ENCODE results near the gene TRAIP. TPM values are rescaled to one million over a fixed set of nuclear protein-coding genes. Genes with fewer than 3 reads are reported as not detected.
A peak's percentile ranks its signal among the peaks of the same experiment; 100 is the strongest.

The TRAIP gene
- total RNA-seq, 2 experiments from 2014 or later = 25.1 to 28.1 TPM

DNA sequence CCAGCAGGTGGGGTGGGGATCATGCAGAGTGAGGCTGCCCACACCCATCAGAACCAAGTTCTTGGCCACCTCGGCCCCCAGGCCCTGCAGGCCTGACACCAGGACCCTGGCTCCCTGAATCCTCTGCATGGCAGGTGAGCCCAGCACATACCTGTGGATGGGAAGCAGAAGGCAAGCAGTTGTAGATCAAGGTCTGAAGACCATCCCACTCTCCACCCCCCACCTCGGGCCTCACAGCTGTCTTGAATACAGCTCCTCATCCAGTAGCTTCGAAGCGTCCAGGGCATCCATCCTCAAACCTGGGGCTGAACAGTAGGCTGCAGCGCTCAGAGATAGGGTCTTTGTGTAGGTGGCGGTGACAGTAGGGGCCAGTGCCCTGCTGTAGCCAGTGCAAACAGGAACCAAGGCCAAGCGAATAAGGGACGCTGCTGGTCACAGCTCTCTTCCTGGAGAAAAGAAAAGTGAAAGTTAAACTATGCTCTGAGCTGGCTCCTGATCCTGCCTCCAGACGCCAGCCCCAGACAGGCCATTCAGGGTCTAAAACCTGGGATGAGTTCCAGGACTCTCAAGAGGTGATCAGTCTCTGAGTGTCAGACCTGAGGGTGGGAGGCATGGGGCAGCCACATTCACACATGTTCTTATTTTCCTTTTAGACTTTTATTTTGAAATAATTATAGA lies 42.7 kb downstream of the TRAIP start, which contains the start of gene UBA7:
Gene UBA7 (minus strand): TSS at position 457 of the 678 bp plus-strand sequence. CDS start 166 bp downstream, at position 291.
- H3K9me3 Mint-ChIP-seq (ENCODE audit: low read depth) = no peaks in the 10 kb centered on the region
- ATAC-seq = peak; percentile 92
- POLR2A ChIA-PET = interaction anchor here (0.6 to 2.4 kb wide), 5 partner anchors 9 to 397 kb away, joined by 3 to 16 read pairs (median 3); partner anchors contain the start of genes GMPPB and INKA1
- H3K27ac Mint-ChIP-seq = peak within 1 kb of the TSS; percentile 95
- peak; percentile 62 for DNase-seq
- no peaks in the 10 kb centered on the region for H3K27me3 Mint-ChIP-seq
- H3K36me3 Mint-ChIP-seq (ENCODE audit: low read depth) = peaks cover 10% of the 10 kb centered on the region
- H3K4me3 Mint-ChIP-seq = peak within 1 kb of the TSS; percentile 89
- CTCF ChIA-PET = interaction anchor here (0.6 to 4.7 kb wide), 4 partner anchors 9 to 1143 kb away, joined by 3 to 27 read pairs (median 15); partner anchors contain the start of gene INKA1
- intact Hi-C loops (cut with DNase I, micrococcal nuclease) = loop anchor here in 1 of 2 experiments (1.0 kb wide), 2 partner anchors 10 to 43 kb away; partner anchors contain the start of genes INKA1 and TRAIP
- H3K4me1 Mint-ChIP-seq = peaks cover 14% of the 10 kb centered on the region

DNA sequence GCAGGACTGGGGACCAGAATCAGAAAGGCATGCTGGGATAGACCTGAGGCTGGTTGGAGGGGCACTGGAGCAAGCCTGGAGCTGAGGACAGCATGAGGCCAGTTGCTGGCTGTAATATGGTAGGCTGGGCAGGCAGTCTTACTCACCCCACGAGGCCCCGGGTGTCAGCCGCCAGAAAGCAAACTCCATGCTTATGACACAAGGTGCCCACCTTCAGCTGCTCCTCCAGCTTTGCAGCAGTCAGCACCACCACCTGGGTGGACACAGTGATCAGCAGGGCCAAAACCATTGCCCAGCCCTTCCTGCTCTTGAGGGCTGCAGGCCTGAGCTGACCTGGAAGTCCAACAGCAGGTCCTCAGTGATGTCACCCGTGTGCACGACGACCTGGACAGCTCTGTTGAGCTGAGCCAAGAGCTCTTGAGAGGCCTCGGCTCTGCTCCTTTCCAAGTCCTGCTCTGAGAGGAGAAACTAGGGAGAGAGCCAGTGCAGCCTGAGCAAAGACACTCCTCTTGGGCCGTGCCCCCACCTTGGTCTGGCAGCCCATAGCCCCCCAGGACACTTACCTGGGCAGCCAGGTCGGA lies 43.4 kb downstream of the TRAIP start:
- ChIA-PET POLR2A (interaction anchor here (0.6 to 2.4 kb wide), 4 partner anchors 9 to 1170 kb away, joined by 3 to 16 read pairs (median 3); partner anchors contain the start of gene INKA1), CTCF (interaction anchor here (0.6 to 4.7 kb wide), 5 partner anchors 8 to 1142 kb away, joined by 3 to 27 read pairs (median 6); partner anchors contain the start of gene INKA1)
- Mint-ChIP-seq H3K9me3 (ENCODE audit: low read depth) (no peaks in the 10 kb centered on the region), H3K4me3 (peak overlapping the region; percentile 89), H3K27ac (peak overlapping the region; percentile 95), H3K27me3 (no peaks in the 10 kb centered on the region), H3K4me1 (peaks cover 14% of the 10 kb centered on the region), H3K36me3 (ENCODE audit: low read depth) (peaks cover 10% of the 10 kb centered on the region)
- no peak for DNase-seq
- ATAC-seq = peak; percentile 7
- intact Hi-C loops (cut with DNase I, micrococcal nuclease) = loop anchor here in 1 of 2 experiments (1.0 kb wide), 1 partner anchor 43 kb away; the partner anchor contains the start of gene TRAIP

DNA sequence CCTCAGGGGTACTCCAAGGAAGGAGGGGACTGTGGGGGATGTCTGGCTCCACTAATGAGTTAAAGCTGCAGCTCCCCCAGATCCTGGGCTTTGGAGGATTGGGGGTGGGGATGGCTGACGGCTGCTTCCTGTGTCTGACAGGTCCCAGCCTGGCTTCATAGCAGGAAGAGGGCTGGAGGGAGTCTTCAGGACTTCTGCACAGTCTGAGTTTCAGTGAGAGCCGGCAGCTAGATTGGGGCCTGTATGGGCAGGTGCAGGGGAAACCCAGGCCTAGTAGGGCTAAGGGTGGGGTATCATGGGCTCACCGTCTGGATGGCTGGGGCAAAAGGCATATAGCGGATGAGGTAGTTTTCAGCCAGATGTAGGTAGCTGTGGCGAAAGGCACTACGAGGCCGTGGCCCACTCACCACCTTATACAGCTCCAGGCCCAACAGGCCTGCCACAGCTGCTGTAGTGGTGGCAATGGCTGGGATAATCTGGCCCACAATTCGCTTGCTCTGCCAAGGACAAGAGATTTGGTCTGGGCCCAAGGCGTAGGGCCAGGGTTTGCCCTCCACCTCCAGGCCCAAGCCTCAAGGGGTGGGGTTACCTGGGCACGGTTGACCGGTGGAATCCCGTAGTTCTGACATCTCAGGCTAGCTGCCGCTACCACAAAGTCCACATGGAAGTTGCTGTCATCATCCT lies 48.8 kb downstream of the TRAIP start:
- Mint-ChIP-seq H3K4me1 (peaks cover 37% of the 10 kb centered on the region), H3K36me3 (ENCODE audit: low read depth) (peaks cover 7% of the 10 kb centered on the region), H3K27ac (no peak overlapping the region), H3K9me3 (ENCODE audit: low read depth) (no peaks in the 10 kb centered on the region), H3K4me3 (no peak overlapping the region), H3K27me3 (no peaks in the 10 kb centered on the region)
- ATAC-seq (no peak), DNase-seq (no peak)
- intact Hi-C loops (cut with DNase I, micrococcal nuclease) = no loop called here
- POLR2A ChIA-PET = no interaction called here
- CTCF ChIA-PET = interaction anchor here (0.5 to 2.4 kb wide), 4 partner anchors 32 to 729 kb away, joined by 4 to 10 read pairs (median 4); partner anchors contain the start of gene AMIGO3

DNA sequence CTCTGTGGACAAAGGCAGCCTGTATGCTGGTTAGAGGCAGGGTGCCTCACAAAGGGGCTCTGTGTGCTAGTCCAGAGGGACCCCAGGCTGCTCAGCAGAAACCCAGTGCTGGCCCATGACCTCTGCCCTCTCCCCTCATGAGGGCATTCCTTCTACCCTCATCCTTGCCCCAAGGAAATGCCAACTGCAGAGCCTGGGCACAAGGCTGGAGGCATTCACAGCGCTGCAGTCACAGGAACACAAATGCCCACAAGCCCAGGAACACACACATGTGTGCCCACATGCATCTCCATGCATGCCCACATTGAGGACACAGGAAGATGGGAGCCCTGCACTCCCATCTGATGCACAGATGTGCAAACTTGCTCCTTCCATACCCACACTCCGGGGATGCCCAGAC lies 49.5 kb downstream of the TRAIP start:
- CTCF ChIA-PET = interaction anchor here (1.3 to 5.2 kb wide), 2 partner anchors 32 to 87 kb away, joined by 4 to 56 read pairs; partner anchors contain the start of gene AMIGO3
- peaks cover 40% of the 10 kb centered on the region for H3K4me1 Mint-ChIP-seq
- peaks cover 2% of the 10 kb centered on the region for H3K27me3 Mint-ChIP-seq
- ATAC-seq (no peak), DNase-seq (no peak)
- H3K4me3 Mint-ChIP-seq = no peak overlapping the region
- H3K36me3 Mint-ChIP-seq (ENCODE audit: low read depth) = peaks cover 7% of the 10 kb centered on the region
- no peak overlapping the region for H3K27ac Mint-ChIP-seq
- H3K9me3 Mint-ChIP-seq (ENCODE audit: low read depth) = no peaks in the 10 kb centered on the region
- intact Hi-C loops (cut with DNase I, micrococcal nuclease) = no loop called here
- POLR2A ChIA-PET = interaction anchor here (0.6 kb wide), 1 partner anchor 13 kb away, joined by 3 read pairs; no protein-coding TSS in a partner anchor

DNA sequence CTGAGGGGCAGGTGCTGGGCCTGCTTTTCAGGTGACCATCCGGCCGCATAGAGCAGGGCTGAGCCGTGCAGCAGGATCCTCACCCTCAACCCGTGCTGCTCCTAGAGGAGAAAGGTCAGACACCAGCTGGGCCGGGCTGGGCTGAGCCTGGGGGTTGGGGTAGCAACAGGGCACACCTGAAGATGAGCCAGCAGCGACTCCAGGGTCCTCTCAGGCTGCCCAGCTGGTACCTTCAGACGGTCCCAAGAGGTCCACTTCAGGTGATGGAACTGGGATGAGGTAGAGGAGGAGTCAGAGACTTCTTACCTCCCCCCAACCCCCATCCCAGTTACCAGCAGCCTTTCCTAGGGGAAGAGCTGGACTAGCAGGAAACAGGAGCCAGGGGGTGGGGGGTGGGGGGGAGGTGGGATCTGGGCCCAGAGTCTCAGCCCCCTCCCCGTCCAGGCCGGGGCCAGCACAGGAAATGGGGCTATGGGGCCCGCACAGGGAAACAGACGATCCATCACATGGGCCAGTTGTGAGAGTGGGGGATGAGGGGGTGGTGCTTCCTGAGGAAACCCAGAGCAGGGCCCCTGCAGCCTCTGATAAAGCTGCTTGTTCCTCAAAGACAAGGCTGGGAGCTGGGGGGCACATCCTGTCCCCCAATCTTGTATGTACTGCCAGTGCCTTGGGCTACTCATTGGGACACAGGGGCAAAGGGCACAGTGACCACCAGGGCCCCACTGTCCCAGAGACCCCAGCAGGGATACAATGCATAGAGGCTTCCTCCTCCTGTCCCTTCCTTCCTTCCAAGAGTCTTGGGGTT lies 50.3 kb downstream of the TRAIP start:
- H3K36me3 Mint-ChIP-seq (ENCODE audit: low read depth) = peaks cover 6% of the 10 kb centered on the region
- H3K4me1 Mint-ChIP-seq = peaks cover 42% of the 10 kb centered on the region
- DNase-seq (peak; percentile 61), ATAC-seq (no peak)
- POLR2A ChIA-PET = interaction anchor here (0.6 kb wide), 1 partner anchor 14 kb away, joined by 3 read pairs; no protein-coding TSS in a partner anchor
- H3K4me3 Mint-ChIP-seq = no peak overlapping the region
- intact Hi-C loops (cut with DNase I, micrococcal nuclease) = no loop called here
- CTCF ChIA-PET = interaction anchor here (1.0 to 5.2 kb wide), 2 partner anchors 33 to 295 kb away, joined by 3 to 56 read pairs; no protein-coding TSS in a partner anchor
- peaks cover 8% of the 10 kb centered on the region for H3K27me3 Mint-ChIP-seq
- no peak overlapping the region for H3K27ac Mint-ChIP-seq
- no peaks in the 10 kb centered on the region for H3K9me3 Mint-ChIP-seq (ENCODE audit: low read depth)

DNA sequence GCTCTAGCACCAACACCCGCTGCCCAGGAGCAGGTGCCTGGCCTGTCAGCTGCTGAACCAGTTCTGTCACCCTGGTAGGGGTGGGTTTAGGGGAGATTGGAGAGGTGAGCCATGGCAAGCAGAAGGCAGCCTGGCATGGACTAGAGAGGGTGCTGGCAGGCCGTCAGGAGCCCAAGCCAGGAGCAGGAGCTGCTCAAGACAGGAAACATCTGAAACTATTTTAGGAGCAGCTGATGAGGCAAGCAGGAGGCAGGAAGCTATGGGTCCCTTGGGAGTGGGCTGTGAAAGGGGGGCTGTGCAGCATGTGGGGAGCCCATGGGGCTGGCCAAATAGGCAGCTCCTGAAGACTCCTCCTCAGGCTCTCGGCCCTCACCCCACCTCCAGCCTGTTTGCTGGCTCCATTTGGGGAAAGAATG lies 51.0 kb downstream of the TRAIP start:
- Mint-ChIP-seq H3K27ac (peak overlapping the region; percentile 55), H3K36me3 (ENCODE audit: low read depth) (peaks cover 5% of the 10 kb centered on the region), H3K4me1 (peaks cover 42% of the 10 kb centered on the region), H3K27me3 (peaks cover 10% of the 10 kb centered on the region), H3K4me3 (no peak overlapping the region), H3K9me3 (ENCODE audit: low read depth) (no peaks in the 10 kb centered on the region)
- no peak for ATAC-seq
- POLR2A ChIA-PET = interaction anchor here (2.9 kb wide), 1 partner anchor 8 kb away, joined by 16 read pairs; the partner anchor contains the start of gene UBA7
- no peak for DNase-seq
- intact Hi-C loops (cut with DNase I, micrococcal nuclease) = no loop called here
- CTCF ChIA-PET = interaction anchor here (0.5 to 5.2 kb wide), 7 partner anchors 8 to 295 kb away, joined by 3 to 56 read pairs (median 4); partner anchors contain the start of gene UBA7

DNA sequence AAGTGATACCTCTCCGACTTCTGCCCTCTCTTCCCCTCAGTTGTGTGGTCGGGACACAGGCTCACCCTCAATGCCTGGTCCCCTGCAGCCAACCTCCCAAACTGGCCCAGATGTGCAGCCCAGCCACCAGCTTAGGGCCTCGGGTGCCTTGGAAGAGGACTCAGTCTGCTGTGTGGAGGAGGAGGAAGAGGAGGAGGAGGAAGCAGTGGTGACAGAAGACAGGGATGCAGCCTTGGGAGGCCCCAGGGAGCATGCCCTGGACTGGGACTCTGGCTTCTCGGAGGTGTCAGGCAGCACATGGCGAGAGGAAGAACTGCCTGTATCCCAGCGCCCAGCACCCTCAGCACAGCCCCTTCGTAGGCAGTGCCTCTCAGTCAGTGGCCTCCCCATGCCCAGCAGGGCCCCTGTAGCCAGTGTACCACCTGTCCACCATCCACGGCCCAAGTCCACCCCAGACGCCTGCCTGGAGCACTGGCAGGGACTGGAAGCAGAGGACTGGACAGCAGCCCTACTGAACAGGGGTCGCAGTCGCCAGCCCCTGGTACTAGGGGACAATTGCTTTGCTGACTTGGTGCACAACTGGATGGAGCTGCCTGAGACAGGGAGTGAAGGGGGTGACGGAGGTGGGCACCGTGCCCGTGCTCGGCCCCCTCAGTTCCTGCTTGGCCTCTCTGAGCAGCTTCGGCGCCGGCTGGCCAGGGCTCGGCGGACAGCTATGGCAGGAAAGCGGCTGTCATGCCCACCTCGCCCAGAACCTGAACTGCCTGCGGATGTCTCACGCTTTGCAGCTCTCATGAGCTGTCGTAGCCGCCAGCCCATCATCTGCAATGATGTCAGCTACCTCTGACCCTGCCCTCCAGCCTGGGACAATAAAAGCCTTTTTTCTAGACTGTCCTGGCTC lies 52.0 kb downstream of the TRAIP start:
- Mint-ChIP-seq H3K9me3 (ENCODE audit: low read depth) (no peaks in the 10 kb centered on the region), H3K4me1 (peaks cover 42% of the 10 kb centered on the region), H3K4me3 (peak overlapping the region; percentile 79), H3K27ac (no peak overlapping the region), H3K27me3 (peaks cover 10% of the 10 kb centered on the region), H3K36me3 (ENCODE audit: low read depth) (no peaks in the 10 kb centered on the region)
- DNase-seq (no peak), ATAC-seq (no peak)
- intact Hi-C loops (cut with DNase I, micrococcal nuclease) = loop anchor here in 1 of 2 experiments (5.0 kb wide), 1 partner anchor 103 kb away; no protein-coding TSS in a partner anchor
- ChIA-PET CTCF (interaction anchor here (0.5 to 5.2 kb wide), 13 partner anchors 9 to 377 kb away, joined by 3 to 56 read pairs (median 4); partner anchors contain the start of genes IP6K1 and UBA7), POLR2A (interaction anchor here (2.9 kb wide), 1 partner anchor 9 kb away, joined by 16 read pairs; the partner anchor contains the start of gene UBA7)

DNA sequence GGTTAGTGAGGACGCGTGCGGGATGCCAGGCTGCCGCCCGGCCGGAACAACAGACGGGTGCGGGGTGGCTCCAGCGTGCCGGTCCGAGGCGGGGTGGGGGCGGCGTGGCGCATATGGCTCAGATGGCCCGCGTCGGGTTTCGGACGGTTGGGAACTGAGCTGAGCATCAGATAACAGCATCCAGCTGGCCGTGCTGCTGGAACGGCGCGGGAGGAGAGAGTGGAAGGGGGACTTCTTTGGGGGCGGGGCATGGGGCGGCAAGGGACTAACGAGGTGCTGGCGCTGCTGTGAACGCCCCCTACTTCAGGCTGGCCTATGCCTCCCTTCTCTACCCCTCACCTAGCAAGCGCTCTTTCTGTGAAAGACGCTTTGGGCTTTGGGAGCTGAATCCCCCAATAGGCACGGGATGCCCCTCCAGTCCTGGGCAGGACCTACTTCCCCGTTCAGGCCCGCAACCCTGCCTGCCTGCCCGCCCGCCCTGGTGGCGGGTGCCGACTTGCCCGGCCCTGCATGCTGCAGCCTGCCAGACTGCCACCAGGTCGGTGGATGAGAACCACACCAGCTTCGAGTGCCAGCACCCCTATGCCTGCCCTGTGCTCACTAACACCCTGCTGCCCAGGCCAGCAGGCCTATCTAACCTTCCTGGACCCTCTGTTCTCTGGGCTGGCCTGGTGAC lies 52.8 kb downstream of the TRAIP start:
- CTCF ChIA-PET = interaction anchor here (0.5 to 5.2 kb wide), 20 partner anchors 9 to 1872 kb away, joined by 3 to 56 read pairs (median 4); partner anchors contain the start of genes IP6K1 and UBA7

More for the DNA sequence above, 52.8 kb downstream of the TRAIP start:
- H3K27me3 Mint-ChIP-seq = peaks cover 10% of the 10 kb centered on the region
- intact Hi-C loops (cut with DNase I, micrococcal nuclease) = loop anchor here (1.0 to 5.0 kb wide), 8 partner anchors 11 to 423 kb away; partner anchors contain the start of genes APEH (in 1 of the 2), DAG1 (in 1 of the 2) and IP6K1 (in 1 of the 2)
- ATAC-seq (peak; percentile 14), DNase-seq (peak; percentile 63)
- POLR2A ChIA-PET = interaction anchor here (0.6 to 2.9 kb wide), 2 partner anchors 9 to 37 kb away, joined by 4 to 16 read pairs; partner anchors contain the start of gene UBA7
- H3K4me1 Mint-ChIP-seq = peaks cover 42% of the 10 kb centered on the region
- no peaks in the 10 kb centered on the region for H3K36me3 Mint-ChIP-seq (ENCODE audit: low read depth)
- no peaks in the 10 kb centered on the region for H3K9me3 Mint-ChIP-seq (ENCODE audit: low read depth)
- H3K4me3 Mint-ChIP-seq = peak overlapping the region; percentile 79
- no peak overlapping the region for H3K27ac Mint-ChIP-seq

Data from activated CD4-positive, alpha-beta T cell treated with anti-CD3 and anti-CD28 coated beads for 36 hours (primary cell).